HG02642 (cell line): ENCODE results near the gene ST6GALNAC3.
A peak's percentile ranks its signal among the peaks of the same experiment; 100 is the strongest.

Experiments used
- ATAC-seq: cut with Tn5 transposase; IDR thresholded peaks from one replicate; pipeline ENCODE4 v1.9.1; 2021; ENCODE audit warnings: mild to moderate bottlenecking; ENCODE audit not compliant: unreplicated experiment, poor library complexity

The ST6GALNAC3 gene

DNA sequence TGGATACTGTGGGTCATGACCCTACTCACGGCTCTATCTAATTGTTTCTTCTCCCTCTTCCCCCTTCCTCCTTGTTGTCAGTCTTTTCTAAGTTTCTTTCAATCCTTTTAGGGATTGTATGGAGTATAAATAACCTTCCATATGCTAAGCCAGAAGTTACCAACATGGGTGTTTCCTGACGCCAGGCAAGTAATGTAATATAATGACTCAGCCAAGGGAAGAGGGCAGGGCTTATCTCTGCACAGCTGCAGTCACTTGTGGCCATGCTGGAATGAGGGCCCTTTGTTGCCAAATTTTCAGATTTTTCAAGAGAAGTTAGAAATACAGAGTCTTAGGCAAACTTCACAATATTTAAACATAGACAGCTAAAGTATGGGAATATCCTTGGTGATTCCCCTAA, 194.6 kb downstream of the ST6GALNAC3 start:
- ATAC-seq, result no peak

DNA sequence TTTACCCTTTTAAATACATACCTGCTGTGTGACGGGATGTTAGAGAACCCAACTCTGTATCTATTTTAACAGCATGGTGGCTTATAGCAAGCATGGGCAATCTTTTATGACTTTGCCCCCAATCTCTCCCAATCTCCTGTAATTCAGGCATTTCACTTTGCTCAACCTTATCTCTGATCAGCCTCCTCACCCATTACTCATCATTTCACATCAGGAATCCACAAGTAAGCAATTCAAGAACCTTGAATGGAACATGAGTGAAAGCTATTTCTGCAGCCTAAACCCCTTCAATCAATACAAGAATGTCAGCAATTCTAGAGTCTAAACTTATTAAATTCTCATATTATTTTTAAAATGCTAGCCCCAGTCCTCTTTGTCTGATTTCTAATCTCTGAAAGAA, 199.8 kb downstream of the ST6GALNAC3 start:
- ATAC-seq, result no peak

DNA sequence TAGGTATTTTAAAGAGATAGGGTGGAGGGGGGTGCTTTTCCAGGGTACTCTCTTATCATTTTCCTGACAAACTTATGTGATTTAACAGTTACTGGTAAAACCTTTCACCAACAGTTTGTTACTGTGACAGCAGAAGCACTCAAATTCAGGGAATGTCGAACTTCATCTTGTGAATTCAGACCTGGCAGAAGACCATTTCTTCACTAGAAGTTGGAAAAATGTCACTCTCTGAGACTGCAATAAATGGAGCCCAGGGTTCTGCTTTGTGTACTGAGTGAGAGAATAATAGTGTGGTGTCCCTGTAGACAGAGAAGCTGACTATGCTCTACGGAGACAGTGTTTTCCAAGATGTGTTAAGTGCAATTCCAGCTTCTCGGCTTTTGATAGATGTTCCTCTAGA, 200.2 kb downstream of the ST6GALNAC3 start:
- no peak for ATAC-seq

DNA sequence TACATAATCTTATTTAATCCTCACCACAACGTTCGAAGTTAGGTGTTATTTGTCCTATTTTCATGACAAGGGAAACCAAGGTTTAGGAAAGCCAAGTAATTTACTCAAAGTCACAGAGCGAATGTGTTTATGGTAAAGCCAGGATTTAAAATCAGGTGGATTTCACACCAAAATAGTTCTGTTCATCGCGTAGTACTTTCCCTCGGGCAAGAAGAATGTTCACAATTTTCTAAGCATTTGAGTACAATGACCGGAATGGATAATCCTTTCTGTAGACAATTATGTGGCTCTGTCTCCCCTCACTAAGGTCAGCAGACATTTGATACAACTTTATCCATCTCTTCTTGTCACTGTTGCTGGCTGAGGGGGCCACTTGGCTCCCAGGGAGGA, 204.2 kb downstream of the ST6GALNAC3 start:
- no peak for ATAC-seq

DNA sequence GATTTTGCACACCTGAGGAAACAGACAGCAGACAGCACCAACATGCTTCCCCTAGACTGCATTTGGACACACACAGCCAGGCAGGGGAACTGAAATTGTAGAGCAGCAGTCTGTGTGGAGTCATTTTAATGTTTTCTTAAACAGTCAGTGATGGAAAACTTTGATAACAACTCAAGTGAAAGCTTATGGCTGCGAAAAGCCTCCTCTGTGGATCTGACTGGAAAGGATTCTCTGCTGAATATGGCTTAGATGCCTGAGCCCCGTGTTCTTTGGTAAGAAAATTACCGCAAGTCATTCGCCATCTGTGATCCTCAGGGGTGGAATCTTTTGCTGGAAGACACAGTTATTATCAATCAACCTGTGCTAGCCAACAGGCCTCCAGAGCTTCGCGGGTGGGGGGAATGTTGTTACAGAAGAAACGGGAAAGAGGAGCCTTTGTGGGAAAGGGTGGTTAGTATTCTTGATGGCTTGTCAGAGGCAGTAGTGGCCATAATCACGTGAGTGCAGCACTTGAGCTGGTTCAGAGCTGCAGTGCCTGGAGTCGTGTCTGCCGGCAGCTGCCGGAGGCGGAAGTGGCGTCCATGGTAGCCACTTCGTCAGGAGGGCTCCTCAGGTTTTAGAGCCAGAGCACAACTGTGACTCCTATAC, 204.7 kb downstream of the ST6GALNAC3 start:
- ATAC-seq, result no peak

DNA sequence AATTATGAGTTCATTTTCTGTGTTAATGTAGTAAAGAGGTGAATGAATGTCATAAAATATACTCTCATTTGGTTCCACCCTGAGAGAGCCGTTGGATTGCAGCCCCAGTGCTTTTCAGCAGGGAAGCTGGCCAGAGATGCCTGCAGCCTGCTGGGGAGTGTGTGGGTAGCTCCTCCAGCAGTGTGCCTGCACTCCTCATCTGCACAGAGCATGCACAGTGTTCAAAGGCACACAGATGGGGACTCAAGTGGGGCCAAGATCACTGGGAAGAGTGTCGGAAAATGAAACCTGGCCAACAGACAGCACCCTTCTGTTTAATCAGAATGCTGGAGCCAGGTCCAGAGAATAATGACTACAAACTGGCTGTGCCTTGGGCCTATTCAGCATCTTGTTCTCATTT, 206.8 kb downstream of the ST6GALNAC3 start:
- no peak for ATAC-seq

DNA sequence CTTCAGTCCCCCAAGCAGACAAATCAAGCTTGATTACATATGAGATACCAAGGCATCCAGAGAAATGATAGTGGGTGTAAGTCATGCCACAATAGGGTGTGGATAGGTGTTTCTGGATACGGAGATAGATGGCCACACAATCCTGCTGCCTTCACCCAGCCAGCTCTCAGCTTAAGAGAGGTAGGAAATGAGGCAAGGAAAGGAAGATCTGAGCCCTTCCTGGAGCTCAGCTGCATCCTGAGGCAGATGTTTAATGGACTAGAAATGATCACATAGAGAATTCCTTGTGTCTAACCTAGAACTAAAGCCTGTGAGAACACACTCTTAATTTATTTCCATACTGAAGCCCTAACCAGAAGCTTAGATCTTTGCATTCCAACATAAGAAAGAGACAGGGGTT, 210.3 kb downstream of the ST6GALNAC3 start:
- no peak for ATAC-seq

DNA sequence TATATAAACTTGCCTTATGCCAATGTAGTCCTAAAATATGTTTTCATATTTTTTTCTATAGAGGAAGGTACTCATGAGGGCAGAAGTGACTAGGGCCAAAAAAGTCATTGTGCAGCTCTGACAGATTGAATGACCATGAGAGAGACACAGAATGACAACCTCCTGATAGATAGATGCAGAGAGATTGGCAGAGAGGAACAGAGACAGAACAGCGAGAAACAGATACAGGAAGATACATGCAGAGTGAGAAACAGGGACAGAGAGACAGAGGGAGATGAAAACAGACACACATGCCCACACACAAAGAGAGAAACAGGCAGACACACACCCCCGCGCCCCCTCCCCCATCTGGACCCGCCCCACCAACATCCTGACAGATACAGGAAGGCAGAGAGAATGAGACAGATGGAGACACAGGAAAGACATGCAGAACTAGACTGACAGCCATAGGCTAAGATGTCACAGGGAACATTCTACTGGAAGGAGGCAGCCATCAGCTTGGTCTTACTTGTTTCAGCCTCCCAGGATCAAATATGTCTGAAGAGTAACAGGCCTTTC, 211.1 kb downstream of the ST6GALNAC3 start:
- ATAC-seq, result no peak

DNA sequence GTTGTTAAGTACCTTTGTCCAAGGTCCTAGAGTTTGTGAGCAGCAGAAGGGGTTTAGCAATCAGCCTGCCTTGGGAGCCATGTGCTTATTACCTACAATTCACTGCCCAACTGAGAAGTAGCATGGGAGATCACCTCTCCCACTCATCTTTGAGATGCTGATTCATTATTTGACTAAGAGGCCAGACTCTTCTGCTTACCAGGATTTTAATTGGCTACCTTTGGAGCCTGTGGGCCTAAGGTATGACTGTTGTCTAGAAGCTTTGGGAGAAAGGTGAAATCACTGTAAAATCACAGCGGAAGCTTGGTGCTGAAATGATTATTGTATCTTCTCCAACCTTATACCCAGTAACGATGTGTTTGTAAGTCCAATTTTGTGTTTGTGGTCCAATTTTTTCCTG, 213.4 kb downstream of the ST6GALNAC3 start:
- ATAC-seq, result no peak

DNA sequence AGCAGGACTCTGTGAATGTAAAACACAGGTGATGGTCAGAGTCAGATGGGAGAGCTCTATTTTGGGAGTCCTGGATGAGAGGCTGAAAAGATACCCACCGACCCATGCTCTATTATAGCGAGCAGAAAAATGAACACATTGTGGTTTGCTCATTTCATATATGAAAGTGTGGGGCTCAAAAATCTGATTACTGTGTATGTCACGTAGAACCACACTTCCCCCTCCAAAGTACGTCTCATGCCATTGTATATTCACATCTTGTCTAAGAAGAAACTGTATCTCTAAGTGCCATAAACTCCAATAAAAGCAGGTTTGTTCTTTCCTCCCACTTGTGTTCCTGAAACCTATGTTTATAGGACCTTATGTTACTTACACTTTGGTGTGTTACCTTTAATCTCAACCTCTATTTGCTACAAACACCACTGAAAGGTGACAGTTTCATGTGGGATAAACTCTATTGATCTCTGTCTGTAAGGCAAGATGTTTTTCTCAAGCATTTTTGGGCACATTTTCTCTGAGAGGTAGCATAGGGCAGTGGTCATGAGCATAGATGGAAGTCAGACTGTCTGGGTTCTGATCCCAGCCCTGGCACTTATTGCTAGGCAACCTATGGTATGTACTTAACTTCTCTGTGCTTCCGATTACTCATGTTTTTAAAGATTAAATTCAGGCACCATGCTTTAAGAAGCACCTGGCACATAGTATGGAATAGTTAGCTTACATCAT, 214.4 kb downstream of the ST6GALNAC3 start:
- ATAC-seq, result no peak

DNA sequence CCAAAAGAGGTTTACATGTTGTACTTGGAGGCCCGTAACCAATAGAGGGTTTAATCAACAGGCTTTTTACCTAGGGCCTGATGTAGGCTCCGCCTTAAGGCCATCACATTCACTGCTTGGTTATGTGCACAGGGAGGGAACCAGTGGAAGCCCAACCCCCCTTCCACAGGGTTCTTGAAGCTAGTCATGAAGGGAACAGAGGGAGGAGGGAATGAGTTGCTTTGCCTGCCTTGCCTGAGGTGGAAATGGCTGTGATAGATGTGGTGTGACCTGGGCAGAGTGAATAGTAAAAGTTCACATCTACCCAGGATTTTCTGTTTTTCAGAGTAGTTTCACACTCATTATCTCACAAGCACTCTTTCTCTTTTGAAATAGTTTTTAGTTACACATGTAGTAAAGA, 215.1 kb downstream of the ST6GALNAC3 start:
- no peak for ATAC-seq

DNA sequence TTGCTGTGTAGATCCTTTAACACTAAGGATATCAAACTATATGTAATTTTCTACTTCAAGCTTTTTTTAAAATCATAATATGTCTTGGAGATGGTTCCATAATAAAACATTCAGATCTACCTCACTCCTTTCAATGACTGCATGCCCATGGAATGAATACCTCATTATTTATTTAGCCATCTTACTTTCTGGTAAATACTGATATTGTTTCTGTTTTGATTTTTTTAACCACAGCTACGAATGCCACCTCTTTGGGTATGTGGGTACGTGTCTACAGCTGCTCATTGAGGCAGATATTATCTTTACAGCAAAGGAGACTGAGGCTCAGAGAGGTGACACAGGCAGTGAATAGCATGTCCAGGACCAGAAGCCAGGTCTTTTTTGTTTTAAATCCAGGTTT, 215.7 kb downstream of the ST6GALNAC3 start:
- no peak for ATAC-seq

DNA sequence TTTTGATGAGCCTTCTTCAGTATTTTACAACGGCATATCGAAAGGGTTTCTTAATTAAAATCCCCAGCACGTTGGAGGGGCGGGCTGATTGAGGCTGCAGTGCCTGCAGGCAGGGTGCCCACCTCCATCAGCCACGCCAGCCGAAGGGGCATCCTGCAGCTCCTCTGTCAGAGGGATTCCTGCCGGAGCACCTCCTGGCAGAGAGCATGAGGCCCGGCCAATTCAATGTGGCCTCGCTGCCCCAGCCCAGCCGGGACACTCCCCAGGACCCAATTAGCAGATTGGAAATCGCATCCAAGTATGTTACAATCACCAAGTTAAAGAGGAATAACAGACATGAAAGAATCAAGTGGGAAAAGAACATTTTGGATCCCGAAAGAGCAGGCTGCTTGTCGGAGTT, 216.6 kb downstream of the ST6GALNAC3 start:
- no peak for ATAC-seq

DNA sequence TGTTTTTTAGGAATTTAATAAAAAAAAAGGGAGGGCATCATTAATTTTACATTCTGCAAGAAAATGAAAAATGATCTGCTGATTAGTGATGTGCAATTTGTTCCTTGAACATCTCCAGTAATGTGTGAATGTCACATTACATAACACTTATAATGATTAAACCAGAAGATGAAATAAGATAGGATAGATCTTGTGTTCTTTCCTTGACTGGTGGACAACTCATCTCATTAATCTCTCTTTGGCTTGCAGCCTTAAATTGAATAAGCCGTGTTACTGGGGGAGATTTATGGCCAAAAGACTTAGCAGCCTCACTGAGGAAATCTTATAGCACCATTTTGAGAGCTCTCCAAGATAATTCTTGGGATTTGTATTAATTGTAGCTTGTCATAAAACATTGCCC, 217.2 kb downstream of the ST6GALNAC3 start:
- no peak for ATAC-seq

DNA sequence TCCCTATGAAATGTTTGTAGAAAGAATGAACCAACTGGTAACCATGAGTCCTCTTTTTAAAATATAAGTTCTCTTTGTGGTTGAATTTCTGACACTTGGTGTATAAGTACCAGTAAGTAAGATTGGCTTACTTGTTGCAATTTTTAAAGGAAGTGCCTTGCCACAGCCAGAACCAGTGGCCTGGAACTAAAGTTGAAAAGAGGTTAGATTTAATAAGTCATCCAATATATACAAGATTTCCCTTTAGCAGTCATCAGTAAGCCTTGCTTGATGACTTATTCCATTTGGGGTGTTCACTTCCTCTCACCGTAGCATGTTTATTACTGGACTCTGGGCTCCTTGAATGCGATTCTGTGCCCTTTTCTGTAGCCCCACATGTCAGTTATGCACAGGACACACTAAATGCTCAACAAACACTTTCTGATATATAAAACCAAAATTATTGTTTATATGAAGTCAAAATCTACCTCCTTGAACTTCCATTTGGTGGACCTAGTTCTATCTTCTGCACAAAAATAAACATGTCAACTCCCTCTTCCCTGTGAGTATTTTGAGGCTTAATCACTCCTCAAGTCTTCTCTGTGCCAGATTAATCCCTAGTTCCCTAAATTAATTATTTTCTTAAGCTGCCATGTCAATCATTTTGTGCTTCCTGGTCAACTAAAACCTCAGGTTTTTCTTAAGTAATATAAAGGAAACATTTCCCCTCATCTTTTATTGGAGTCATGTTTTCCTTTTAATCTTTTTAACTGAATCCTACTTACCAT, 218.1 kb downstream of the ST6GALNAC3 start:
- peak; percentile 43 for ATAC-seq

DNA sequence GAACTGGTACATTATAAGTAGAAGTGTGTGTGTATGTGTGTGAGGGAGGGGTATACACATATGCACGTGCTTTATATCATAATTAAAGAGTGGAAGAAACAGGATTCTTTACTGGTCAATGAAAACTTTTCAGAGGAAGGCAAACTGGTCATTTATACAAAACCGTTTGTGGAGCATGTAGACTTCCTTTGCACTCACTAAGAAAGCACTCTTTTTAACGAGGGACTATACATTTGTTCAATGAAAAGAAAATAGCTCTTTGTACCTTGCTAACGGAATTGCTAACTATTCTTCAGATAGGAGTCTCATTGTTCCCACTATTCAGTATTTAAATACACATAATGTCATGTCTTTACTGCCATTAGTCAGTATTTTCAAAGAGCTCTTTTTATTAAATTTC, 219.3 kb downstream of the ST6GALNAC3 start:
- no peak for ATAC-seq

DNA sequence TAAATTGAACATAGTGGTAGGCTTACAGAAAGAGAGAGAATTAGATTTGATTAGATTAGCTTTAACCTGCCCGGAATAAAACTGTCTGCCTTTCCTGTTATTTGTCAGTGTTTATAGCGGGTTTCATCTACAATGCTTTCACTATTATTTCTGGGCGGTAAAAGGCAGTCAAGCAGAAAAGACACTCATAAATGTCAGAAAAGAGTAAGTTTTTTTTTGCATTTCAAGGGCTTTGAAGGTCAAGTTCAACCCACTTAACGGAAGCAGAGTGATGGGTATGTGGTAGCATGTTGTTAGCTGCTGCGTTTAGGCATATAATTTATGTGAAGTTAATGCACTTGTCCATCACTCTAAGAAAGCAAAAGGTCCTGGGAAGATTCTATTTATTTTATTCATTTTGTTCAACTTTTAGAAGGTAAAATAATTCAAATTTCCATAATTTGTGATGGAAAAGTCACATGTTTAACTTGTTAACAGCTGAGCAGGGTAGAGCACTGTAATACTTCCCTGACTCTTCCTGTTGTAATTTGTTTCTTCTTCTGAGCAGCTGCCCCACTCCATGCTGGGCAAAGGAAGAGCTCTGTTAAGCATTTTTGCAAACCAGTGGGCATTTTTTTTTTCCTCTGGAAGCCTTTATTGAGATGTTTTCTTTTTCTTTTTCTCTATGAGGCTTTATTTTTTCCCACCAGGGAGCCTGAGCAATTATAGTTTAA, 220.1 kb downstream of the ST6GALNAC3 start:
- ATAC-seq, result peak; percentile 81

DNA sequence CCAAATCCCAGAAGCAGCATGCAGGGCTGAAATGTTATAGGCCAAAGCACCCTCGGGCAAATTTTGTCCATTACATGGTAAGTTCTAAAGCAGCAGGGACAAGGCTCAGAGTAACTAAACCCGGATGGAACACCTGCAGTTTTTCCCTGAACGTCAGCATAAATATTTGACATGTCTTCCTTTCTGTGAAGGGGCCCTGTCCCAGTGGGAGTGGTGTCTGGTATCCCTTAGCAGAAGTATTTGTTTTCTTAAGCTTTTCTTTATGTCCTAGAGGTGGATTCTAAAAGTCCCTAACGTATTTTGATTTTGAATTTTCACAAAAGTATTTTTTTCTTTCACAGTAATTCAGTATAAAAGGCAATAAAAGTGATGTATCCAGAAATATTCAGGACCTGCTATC, 223.9 kb downstream of the ST6GALNAC3 start:
- no peak for ATAC-seq

DNA sequence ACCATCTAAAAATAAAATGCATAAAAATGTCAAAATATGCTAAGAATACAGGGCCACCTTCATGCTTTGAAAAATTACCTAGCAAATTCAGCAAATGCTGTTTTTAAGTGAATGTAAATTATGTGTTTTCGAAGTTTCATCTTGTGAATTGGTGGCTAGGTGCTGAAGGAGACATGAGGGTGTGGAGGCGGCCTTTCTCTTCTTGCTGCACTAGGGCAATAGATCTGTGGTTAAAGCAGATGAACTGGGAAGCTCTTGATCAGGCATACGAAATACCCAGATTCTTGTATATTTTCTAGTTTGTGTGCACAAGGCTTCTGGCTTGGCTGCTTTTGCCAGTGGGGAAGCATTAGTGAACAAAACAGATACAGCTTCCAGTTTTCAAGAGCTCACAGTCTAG, 224.5 kb downstream of the ST6GALNAC3 start:
- ATAC-seq, result no peak

DNA sequence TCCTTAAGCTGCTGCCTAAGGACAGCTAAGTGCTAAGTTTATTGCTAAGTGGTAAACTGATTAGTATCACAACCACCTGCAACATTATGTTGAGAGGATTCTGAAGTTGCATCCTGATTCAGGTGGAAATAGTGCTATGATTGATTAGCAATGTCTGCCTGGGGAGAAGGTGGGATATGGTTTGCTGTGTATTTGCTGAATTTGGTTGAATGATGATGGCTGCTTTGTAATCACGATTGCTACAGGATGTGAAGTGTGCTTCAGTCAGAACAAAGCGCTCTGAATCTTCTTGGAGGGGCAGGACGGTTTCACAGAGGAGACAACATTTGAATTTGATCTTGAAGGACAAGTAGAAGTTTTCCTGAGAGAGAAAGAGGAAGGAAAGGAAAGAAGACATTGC, 226.0 kb downstream of the ST6GALNAC3 start:
- no peak for ATAC-seq
